Measurements from ENCODE around the gene PAWR.
"Not testable (repeated sequence)": the region's sequence is repeated elsewhere in the genome, so short reads cannot be mapped to it uniquely, and the experiment has no call there.

The PAWR gene

DNA sequence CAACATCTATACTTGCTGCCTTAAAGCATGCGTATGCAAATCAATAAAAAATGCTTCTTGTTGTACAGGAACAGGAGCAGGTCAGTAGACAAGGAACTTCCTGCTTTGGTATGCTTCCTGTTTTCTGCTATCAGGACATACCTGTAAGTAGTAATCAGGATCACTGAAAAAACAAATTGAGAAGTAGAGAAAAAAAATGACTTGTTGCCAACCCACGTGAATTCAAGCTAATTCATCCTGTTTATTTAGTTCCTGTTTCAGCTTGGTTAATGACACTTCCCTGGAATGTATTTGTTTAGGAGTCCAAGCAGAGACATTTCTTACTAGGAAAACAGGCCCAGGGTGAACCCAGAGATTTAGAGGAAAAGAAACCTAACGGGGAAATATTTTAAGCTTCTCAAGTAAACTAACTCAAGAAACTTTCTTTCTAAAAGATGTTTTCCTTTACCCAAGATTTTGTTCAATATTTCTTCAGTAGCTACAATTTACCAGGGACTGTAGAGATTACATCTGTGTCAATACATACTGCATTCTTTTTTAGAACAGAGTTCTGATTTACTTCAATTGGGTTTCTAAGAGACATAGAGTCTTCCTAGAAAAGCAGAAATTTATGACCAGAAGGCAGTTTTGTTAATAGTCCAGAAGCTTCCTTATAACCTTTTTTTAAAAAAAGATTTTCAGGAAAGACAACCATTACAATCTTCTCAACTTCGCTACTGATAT is 124.2 kb downstream of the PAWR start:
- Mint-ChIP-seq H3K9me3 (peaks cover 9% of the 10 kb centered on the region), H3K36me3 (ENCODE audit: low read depth) (no peaks in the 10 kb centered on the region), H3K4me3 (no peak overlapping the region), H3K27me3 (ENCODE audit: low read depth) (no peaks in the 10 kb centered on the region), H3K4me1 (ENCODE audit: low read depth) (no peaks in the 10 kb centered on the region), H3K27ac (no peak overlapping the region)
- no peak for DNase-seq (ENCODE audit: low spot score)

DNA sequence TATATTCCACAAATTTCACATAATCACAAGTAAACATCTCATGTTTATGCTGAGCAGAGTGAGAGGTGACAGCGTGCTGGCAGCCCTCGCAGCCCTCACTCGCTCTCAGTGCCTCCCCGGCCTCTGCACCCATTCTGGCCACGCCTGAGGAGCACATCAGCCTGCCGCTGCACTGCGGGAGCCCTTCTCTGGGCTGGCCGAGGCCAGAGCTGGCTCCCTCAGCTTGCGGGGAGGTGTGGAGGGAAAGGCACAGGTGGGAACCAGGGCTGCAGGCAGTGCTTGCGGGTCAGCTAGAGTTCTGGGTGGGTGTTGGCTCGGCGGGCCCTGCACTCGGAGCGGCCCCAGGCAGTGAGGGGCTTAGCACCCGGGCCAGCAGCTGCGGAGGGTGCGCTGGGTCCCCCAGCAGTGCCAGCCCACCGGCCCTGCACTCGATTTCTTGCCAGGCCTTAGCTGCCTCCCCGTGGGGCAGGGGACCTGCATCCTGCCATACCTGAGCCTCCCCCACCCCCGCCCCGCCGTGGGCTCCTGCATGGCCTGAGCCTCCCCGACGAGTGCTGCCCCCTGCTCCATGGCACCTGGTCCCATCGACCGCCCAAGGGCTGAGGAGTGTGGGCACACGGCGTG is 125.9 kb downstream of the PAWR start:
- H3K4me3 Mint-ChIP-seq; DNase-seq (ENCODE audit: low spot score); H3K4me1 Mint-ChIP-seq (ENCODE audit: low read depth); H3K36me3 Mint-ChIP-seq (ENCODE audit: low read depth); H3K27me3 Mint-ChIP-seq (ENCODE audit: low read depth); H3K9me3 Mint-ChIP-seq; H3K27ac Mint-ChIP-seq: not testable (repeated sequence)

DNA sequence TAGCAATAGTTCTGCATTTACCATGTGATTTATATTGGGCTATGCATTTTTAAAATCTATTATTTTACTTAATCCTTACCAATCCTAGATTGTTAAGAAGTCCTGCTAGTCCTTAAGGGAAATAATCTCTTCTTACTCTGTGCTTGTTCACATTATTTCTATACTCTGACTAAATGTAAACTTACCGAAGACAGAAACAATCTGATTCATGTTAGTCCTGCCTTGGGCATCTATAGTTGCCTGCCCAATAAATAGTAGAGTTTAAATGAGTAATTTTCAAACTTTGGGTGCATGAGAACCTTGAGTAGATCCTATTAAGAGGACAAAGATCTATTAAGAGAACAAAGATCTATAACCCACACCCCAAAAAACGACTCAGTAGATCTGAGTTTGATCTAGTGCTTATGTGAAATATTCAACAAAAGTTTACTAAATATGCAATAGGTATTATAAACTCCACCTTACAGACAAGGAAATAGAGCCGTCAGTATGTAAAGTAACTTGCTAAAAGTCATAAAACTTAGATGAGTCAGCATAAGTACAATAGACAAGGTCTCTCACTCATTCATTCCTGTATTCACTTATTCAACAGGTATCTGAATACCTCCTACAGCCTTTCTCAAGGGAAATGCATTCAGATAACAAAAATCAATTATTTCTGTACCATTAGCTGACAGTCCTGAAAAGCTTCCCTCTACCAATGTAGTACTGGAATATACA is 127.6 kb downstream of the PAWR start:
- Mint-ChIP-seq H3K9me3 (peaks cover 4% of the 10 kb centered on the region), H3K27me3 (ENCODE audit: low read depth) (no peaks in the 10 kb centered on the region), H3K4me1 (ENCODE audit: low read depth) (no peaks in the 10 kb centered on the region), H3K4me3 (no peak overlapping the region), H3K27ac (no peak overlapping the region), H3K36me3 (ENCODE audit: low read depth) (no peaks in the 10 kb centered on the region)
- DNase-seq (ENCODE audit: low spot score), result no peak

DNA sequence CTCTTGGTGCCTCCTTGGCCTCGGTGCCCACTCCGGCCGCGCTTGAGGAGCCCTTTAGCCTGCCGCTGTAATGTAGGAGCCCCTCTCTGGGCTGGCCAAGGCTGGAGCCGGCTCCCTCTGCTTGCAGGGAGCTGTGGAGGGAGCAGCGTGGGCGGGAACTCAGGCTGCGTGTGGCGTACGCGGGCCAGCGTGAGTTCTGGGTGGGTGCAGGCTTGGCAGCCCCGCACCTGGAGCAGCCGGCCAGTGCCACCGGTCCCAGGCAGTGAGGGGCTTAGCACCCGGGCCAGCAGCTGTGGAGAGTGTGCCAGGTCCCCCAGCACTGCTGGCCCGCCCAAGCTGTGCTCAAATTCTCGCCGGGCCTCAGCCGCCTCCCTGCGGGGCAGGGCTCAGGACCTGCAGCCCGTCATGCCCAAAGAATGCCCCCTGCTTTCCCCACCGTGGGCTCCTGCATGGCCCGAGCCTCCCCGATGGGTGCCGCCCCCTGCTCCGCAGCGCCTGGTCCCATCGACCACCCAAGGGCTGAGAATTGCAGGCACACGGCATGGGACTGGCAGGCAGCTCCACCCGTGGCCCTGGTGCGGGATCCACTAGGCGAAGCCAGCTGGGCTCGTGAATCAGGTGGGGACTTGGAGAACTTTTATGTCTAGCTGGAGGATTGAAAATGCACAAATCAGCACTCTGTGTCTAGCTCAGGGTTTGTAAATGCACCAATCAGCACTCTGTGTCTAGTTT is 129.2 kb downstream of the PAWR start:
- H3K36me3 Mint-ChIP-seq (ENCODE audit: low read depth), result no peaks in the 10 kb centered on the region
- peaks cover 4% of the 10 kb centered on the region for H3K9me3 Mint-ChIP-seq
- DNase-seq (ENCODE audit: low spot score), result no peak
- no peaks in the 10 kb centered on the region for H3K27me3 Mint-ChIP-seq (ENCODE audit: low read depth)
- no peaks in the 10 kb centered on the region for H3K4me1 Mint-ChIP-seq (ENCODE audit: low read depth)
- no peak overlapping the region for H3K27ac Mint-ChIP-seq
- no peak overlapping the region for H3K4me3 Mint-ChIP-seq

DNA sequence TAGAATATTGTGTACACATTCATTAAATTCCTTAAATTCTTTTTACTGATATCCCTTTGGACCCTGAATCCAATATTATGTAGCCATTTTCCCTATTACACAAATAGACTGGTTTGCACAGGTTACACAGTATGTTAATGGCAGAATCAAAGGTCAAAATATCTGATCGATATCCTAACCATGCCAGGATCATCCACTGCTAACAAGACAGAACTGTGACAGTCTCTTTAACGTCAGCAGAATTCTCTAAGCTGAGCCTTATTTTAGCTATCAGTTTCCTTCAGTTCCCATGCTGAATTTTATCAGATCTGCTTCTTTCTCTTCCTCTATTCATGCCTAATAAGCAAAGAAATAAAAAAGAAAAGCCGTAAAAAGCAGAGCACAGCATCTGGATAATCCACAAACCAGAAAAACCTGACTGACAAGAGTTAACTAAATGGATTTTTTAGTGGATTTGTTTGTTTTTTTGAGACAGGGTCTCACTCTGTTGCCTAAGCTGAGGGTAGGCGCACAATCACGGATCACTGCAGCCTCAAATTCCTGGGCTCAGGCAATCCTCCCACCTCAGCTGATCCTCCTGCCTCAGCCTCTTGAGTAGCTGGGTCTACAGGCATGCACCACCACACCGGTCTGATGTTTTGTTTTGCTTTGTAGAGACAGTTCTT is 130.4 kb downstream of the PAWR start:
- Mint-ChIP-seq H3K36me3 (ENCODE audit: low read depth) (no peaks in the 10 kb centered on the region), H3K27ac (no peak overlapping the region), H3K4me1 (ENCODE audit: low read depth) (no peaks in the 10 kb centered on the region), H3K4me3 (no peak overlapping the region), H3K27me3 (ENCODE audit: low read depth) (no peaks in the 10 kb centered on the region), H3K9me3 (peaks cover 4% of the 10 kb centered on the region)
- DNase-seq (ENCODE audit: low spot score), result no peak

DNA sequence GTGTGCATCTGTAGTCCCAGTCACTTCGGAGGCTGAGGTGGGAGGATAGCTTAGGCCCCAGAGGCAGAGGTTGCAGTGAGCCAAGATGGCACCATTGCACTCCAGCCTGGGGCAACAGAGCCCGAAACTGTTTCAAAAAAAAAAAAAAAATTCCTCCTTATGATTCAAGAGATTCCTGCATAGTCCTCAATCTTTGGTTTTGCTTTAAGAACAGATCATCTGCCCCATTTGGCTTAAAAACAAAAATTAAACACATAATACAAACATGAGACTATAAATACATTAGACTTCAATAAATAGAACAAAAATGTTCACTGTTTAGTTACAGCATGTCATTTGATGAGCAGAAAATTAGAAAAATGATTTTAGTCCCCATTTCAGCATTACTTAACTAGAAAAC is 131.2 kb downstream of the PAWR start:
- no peaks in the 10 kb centered on the region for H3K4me1 Mint-ChIP-seq (ENCODE audit: low read depth)
- DNase-seq (ENCODE audit: low spot score), result no peak
- no peak overlapping the region for H3K27ac Mint-ChIP-seq
- no peak overlapping the region for H3K4me3 Mint-ChIP-seq
- H3K27me3 Mint-ChIP-seq (ENCODE audit: low read depth), result no peaks in the 10 kb centered on the region
- no peaks in the 10 kb centered on the region for H3K36me3 Mint-ChIP-seq (ENCODE audit: low read depth)
- H3K9me3 Mint-ChIP-seq, result peaks cover 4% of the 10 kb centered on the region

DNA sequence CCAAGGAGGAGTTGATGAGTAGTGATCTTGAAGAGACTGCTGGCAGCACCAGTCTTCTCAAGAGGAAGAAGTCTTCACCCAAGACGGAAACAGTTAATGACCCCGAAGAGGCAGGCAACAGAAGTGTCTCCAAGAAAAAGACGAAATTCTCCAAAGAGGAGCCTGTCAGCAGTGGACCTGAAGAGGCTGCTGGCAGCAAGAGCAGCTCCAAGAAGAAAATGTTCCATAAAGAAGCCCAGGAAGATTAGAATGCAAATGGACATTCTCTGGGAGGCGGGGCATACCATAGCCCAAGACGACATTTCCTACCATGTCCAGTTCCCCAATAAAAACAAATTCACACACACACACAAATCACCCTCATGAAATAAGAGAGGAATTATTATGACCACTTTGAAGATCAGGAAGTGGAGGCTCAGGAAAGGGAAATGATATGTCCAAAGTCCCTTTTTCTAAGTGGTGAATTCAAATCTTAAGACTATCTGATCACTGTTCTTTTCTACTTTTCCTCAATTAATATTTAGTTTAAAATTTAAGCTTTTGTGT is 131.8 kb downstream of the PAWR start:
- H3K36me3 Mint-ChIP-seq (ENCODE audit: low read depth), result no peaks in the 10 kb centered on the region
- no peaks in the 10 kb centered on the region for H3K27me3 Mint-ChIP-seq (ENCODE audit: low read depth)
- no peaks in the 10 kb centered on the region for H3K4me1 Mint-ChIP-seq (ENCODE audit: low read depth)
- no peak overlapping the region for H3K4me3 Mint-ChIP-seq
- no peak for DNase-seq (ENCODE audit: low spot score)
- H3K27ac Mint-ChIP-seq, result no peak overlapping the region
- H3K9me3 Mint-ChIP-seq, result peaks cover 4% of the 10 kb centered on the region

DNA sequence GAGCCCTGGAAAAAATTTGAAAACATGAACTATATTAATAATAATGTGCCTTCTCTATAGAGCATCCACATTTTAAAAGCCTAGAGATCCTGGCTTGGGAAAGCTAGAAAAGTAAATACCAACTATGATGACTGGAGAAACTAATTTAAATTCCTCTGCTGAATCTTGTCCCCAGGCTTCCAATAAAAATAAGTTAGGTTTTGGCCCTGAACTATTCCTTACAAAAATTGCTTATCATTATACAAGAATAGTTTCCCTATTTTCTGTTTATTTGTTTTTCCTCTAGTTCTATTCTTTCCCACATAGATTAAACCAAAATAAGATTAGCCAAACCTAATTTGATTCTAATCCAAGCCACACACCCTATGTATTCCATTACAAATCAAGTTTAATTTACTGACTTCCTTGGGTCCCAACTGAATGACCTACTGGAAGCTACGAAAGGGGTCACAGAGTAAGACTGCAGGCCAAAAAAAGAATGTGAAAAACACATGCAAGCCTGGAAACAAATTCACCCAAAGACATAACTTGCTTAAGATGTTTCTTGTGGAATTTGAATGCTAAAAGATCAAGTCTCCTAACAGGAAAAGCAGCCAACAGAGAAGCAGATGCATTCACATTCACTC is 133.0 kb downstream of the PAWR start:
- Mint-ChIP-seq H3K27ac (no peak overlapping the region), H3K27me3 (ENCODE audit: low read depth) (no peaks in the 10 kb centered on the region), H3K4me1 (ENCODE audit: low read depth) (no peaks in the 10 kb centered on the region), H3K9me3 (no peaks in the 10 kb centered on the region), H3K4me3 (no peak overlapping the region), H3K36me3 (ENCODE audit: low read depth) (no peaks in the 10 kb centered on the region)
- DNase-seq (ENCODE audit: low spot score), result no peak

DNA sequence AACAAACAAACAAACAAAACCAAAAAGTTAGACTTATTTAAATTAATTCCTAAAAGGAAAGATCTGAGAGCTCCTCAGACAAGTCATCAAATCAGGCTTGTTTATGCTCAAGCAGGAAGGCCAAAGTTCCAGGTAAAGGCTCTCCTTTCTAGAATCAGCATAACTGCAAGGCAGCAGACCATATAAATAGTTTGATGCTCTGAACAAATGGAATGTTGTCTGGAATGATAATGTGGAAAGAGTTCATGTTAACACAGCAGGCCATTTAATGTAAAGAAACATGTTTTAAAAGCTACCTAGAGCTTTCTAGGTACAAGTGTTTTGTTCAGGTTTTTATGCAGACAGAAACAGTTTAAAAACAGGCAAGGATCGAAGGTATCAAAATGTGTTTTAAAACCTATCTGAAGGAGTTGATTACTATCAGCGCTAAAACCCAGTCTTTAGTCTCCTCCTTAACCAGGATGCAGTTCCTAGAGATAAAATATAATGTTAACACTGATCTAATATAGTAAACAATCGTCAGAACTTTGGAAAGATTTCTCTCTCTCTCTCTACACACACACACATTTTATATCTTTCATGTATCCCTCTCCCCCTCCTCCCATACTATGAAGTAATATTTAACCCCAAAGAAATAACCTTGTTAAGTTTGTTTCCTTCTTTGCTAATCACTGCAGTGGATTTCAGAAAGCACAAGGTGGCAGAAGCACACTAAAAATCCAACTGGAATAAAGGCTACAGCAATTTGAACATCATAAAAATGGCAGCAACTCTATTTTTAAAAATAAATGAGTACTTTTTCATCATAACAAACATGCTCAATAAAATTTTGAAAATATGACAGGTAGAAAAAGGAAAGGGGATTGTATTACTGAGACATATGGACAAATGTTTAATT is 135.5 kb downstream of the PAWR start:
- Mint-ChIP-seq H3K27ac (no peak overlapping the region), H3K4me3 (no peak overlapping the region), H3K4me1 (ENCODE audit: low read depth) (no peaks in the 10 kb centered on the region), H3K9me3 (no peaks in the 10 kb centered on the region), H3K27me3 (ENCODE audit: low read depth) (no peaks in the 10 kb centered on the region), H3K36me3 (ENCODE audit: low read depth) (no peaks in the 10 kb centered on the region)
- DNase-seq (ENCODE audit: low spot score), result no peak

DNA sequence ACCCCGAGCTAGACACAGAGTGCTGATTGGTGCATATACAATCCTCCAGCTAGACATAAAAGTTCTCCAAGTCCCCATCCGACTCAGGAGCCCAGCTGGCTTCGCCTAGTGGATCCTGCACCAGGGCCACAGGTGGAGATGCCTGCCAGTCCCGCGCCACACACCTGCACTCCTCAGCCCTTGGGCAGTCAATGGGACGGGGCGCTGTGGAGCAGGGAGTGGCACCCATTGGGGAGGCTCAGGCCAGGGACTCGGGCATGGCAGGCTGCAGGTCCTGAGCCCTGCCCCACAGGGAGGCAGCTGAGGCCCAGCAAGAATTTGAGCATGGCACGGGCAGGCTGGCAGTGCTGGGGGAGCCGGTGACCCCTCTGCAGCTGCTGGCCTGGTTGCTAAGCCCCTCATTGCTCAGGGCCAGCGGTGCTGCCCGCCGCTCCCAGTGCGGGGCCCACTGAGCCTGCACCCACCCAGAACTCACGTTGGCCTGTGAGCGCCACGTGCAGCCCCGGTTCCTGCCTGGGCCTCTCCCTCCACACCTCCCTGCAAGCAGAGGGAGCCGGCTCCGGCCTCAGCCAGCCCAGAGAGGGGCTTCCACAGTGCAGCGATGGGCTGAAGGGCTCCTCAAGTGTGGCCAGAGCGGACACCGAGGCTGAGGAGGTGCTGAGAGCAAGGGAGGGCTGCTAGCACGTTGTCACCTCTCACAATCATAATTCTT is 136.7 kb downstream of the PAWR start:
- DNase-seq (ENCODE audit: low spot score), result no peak

DNA sequence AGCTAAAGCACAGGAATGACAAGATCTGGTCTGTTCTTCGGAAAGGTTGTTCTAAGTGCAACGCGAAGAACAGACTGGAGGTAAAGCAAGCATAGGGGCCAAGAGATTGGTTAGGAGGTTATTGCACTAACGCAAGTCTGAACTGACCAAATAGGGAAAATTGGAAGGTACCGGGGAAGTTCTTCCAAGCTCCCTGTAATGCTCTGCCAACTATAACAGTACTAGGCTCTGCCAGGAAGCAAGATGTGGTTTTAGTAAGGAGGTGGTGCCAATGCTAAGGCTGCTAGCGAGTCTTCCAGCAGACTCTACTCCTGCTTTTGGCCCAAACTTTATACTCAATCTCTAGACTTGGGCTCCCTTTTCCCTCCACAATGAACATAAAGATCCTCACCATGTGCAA is 138.6 kb downstream of the PAWR start:
- no peak for DNase-seq (ENCODE audit: low spot score)
- H3K4me3 Mint-ChIP-seq, result no peak overlapping the region
- H3K27me3 Mint-ChIP-seq (ENCODE audit: low read depth), result peaks cover 3% of the 10 kb centered on the region
- no peaks in the 10 kb centered on the region for H3K36me3 Mint-ChIP-seq (ENCODE audit: low read depth)
- H3K9me3 Mint-ChIP-seq, result no peaks in the 10 kb centered on the region
- H3K27ac Mint-ChIP-seq, result no peak overlapping the region
- H3K4me1 Mint-ChIP-seq (ENCODE audit: low read depth), result no peaks in the 10 kb centered on the region

More for the DNA sequence above, 136.7 kb downstream of the PAWR start:
- no peaks in the 10 kb centered on the region for H3K36me3 Mint-ChIP-seq (ENCODE audit: low read depth)
- no peaks in the 10 kb centered on the region for H3K27me3 Mint-ChIP-seq (ENCODE audit: low read depth)
- H3K4me1 Mint-ChIP-seq (ENCODE audit: low read depth), result no peaks in the 10 kb centered on the region
- no peak overlapping the region for H3K4me3 Mint-ChIP-seq
- no peak overlapping the region for H3K27ac Mint-ChIP-seq
- H3K9me3 Mint-ChIP-seq, result no peaks in the 10 kb centered on the region

All from T-helper 2 cell treated with Interferon-gamma antibody and Interleukin-4, amounts not matched to agents 5 μg/mL and 100 μg/mL, for 36 hours (primary cell).